Right cardiac atrium (tissue), 5 donors: ENCODE results near the gene WDR1. TPM values are rescaled to one million over a fixed set of nuclear protein-coding genes. Genes with fewer than 3 reads are reported as not detected.

Experiments used
- ATAC-seq, 2 donors: fragments of 200-7000 bp; cut with Tn5 transposase; one replicate each; pipeline versions ENCODE4 v1.8.0 to v1.9.1; 2020; ENCODE audit warnings: moderate library complexity in 2 of 2, mild to moderate bottlenecking in 1 of 2
- DNase-seq, 3 donors: peaks; one replicate each; pipeline ENCODE4 v3.0.0-alpha.2; 2020
- H3K27ac ChIP-seq: one replicate; pipeline ENCODE4 v1.5.1; 2013; ENCODE audit warnings: mild to moderate bottlenecking, low read length, control low read depth, moderate library complexity
- H3K27me3 ChIP-seq: one replicate; pipeline ENCODE4 v1.6.1; 2013; ENCODE audit not compliant: control insufficient read depth, insufficient read depth
- H3K4me1 ChIP-seq: one replicate; pipeline ENCODE4 v1.6.1; 2013; ENCODE audit warnings: low read length; ENCODE audit not compliant: control insufficient read depth, insufficient read depth
- H3K4me3 ChIP-seq: one replicate; pipeline ENCODE4 v1.5.1; 2013; ENCODE audit warnings: low read length, control low read depth
- H3K9me3 ChIP-seq: one replicate; pipeline ENCODE4 v1.6.1; 2013; ENCODE audit warnings: low read length; ENCODE audit not compliant: control insufficient read depth
- WGBS: extraction: QIAGEN DNeasy Blood & Tissue Kit; methylation state at CpG from one replicate; pipeline ENCODE4 v1.1.7; 2013; 5-methylcytosine and 5-hydroxymethylcytosine counted together
- intact Hi-C, 4 donors: fragments of 100-400 bp; cut with DNase I; formaldehyde crosslinking; loops; one replicate each; pipeline versions ENCODE4 v1.11.0 to v1.14.0; 2022 to 2023
- polyA plus RNA-seq: library from polyadenylated mRNA; stranded (reverse); fragments of 200-250 nt; gene quantifications from one replicate; pipeline ENCODE4 v1.2.3, GENCODE V29; 2013
- total RNA-seq, 4 donors: library from RNA; stranded (reverse); fragmentation: NEBNext Ultra II Directional; extraction: Animal tissue kit (Norgen Biotek cat#: 25700); gene quantifications; one replicate each; pipeline ENCODE4 v1.2.1, GENCODE V29; 2021
- donor health status: healthy with polysubstance abuse.
- donor health status: DM: no; HTN: yes; CAD: no.
- donor health status: DM: no; HTN: no; CAD: no.
- donor health status: DM: no; HTN: yes; CAD: no; lungs with severe emphysema.
- donor health status: DM: yes; HTN: yes; CAD: no.

Gene WDR1
- total and polyA plus RNA-seq, 5 donors: 116 to 280 (median 209) TPM

DNA sequence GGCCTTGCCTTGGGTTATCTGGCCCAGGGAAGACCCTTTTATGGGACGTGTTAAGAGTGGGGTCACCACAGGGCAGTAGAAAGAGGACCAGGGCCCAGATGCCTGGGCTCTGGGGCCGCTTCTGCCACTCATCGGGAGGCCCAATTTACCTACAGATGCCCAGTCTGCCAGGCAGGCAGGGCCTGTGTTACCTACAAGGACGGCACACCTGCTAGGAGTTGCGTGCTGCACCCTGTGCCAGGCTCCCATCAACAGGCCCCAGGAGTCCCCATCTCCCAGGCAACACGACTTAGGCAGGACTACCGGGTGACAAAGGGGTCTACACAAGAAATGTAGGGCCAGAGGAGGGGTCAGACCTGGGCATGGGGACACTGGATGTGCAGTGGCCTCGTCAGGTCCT lies 34.6 kb downstream of the WDR1 start:
- Histone ChIP-seq H3K27ac (no peak overlapping the region), H3K4me1 (peaks cover 5% of the 10 kb centered on the region), H3K9me3 (no peaks in the 10 kb centered on the region), H3K27me3 (no peaks in the 10 kb centered on the region), H3K4me3 (no peak overlapping the region)
- DNase-seq: peak in 2 of 3 donors; percentile 1 to 20
- 87% methylated on average over 8 of the region's 8 CpGs for whole genome bisulfite sequencing
- ATAC-seq: no peak
- intact Hi-C loops: no loop called here

DNA sequence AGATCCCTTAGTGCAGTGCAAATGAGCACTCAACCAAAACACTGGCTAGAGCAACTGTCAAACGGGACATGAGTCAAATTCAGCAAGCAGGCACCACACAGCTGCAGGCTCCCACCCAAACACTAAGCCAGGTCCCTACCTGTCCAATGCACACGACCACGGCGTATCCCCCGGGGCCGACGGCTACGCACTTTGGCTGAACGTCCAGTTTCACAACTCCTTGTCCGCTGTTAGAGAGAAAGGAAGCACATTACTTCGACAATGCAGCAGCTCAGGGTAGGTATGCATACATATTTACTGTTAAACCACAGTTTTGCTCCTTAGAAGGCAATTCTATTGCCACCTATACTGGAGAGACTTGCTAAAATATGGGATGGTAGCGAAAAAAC lies 35.4 kb downstream of the WDR1 start:
- peak in 1 of 3 donors; percentile 6 for DNase-seq
- intact Hi-C loops: no loop called here
- Histone ChIP-seq H3K9me3 (no peaks in the 10 kb centered on the region), H3K27me3 (no peaks in the 10 kb centered on the region), H3K27ac (no peak overlapping the region), H3K4me3 (no peak overlapping the region), H3K4me1 (peaks cover 5% of the 10 kb centered on the region)
- 86% methylated on average over 12 of the region's 12 CpGs for WGBS
- no peak for ATAC-seq

DNA sequence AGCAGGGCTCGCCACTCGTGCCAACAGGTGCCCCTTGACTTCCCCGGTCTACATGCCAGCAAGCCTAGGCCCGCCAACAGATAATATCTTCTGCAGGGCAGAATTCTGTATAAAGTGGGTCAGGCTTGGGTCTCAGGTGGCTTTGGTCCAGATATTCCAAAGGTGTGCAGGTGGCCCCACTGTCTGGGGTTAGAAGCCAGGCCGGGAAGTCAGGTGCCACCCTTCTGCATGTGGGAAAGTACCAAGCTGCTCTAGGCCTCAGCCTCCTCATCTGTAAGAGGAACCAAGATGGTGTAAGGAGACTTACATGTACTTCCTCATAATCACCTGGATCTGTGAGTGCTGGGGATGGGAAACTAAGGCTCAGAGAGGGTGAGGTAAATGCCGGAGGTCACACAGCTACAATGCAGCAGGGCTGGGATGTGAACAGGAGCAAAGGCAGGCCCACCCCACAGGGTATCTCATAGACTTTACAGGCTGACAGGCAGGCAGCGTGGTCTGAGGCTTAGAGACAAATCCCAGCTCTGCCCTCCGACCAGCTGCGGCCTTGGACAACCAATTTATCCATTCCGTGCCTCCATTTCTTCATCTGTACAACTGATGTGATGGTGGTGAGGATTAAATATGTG lies 35.9 kb downstream of the WDR1 start:
- Histone ChIP-seq H3K4me3 (no peak overlapping the region), H3K4me1 (peaks cover 5% of the 10 kb centered on the region), H3K27me3 (no peaks in the 10 kb centered on the region), H3K27ac (no peak overlapping the region), H3K9me3 (no peaks in the 10 kb centered on the region)
- ATAC-seq (no peak), DNase-seq (peak in 2 of 3 donors; percentile 6 to 28)
- intact Hi-C loops: no loop called here
- 76% methylated on average over 10 of the region's 10 CpGs for WGBS

DNA sequence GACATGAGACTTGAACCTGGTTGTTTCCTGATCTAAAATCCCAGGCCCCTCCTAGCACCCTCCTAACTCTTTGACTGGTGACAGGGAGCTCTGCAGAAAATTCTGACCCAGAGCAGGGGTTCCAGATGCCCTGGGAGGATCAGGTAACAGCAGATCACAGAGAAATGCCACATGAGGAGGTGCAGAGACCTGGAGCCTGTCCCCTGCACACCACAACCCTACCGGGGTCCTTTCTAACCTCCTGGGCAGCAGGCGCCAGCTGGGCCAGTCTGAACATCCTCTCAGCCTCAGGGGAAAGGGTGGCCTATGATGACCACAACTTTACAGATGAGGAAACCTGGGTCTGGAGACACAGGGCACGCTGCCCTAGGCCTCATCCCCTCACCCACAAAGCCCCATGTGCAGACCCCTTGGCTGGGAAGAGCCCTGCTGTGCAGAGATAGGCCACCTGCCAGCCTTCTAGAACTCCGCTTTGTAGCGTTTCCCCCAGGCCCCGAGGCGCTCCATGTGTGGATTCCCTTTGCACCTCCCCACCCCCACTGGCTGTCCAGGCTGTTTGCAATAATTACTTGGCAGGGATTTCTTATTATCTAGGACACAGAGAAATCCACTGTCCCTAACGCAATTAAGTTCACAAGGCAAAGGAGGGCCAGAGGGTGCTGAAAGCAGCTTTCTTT lies 36.5 kb downstream of the WDR1 start:
- ATAC-seq (peak in 1 of 2 donors; percentile 13), DNase-seq (peak in 2 of 3 donors; percentile 39 to 80)
- 56% methylated on average over 8 of the region's 8 CpGs for WGBS
- H3K4me1 ChIP-seq: peaks cover 3% of the 10 kb centered on the region
- intact Hi-C loops: no loop called here
- no peaks in the 10 kb centered on the region for H3K27me3 ChIP-seq
- H3K4me3 ChIP-seq: no peak overlapping the region
- H3K27ac ChIP-seq: no peak overlapping the region
- H3K9me3 ChIP-seq: no peaks in the 10 kb centered on the region

DNA sequence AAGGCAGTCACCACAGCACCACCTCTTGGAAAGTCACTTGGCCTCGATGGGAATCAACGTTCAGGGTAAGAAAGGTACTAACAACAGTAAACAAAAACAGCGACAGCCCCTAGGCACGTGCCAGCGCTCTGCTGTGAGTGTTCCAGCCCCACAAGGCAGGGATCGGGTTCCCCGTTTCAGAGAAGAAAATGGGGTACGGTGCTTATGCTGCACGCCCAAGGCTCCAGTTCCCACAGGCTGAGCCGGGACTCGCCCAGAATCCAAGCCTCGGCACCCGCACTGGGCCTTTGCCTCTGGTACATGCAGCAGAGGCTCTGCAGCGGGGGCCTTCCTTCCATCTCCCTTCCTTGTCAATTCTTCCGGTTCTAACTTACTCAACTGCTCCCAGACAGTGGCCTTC lies 37.3 kb downstream of the WDR1 start:
- H3K27me3 ChIP-seq: no peaks in the 10 kb centered on the region
- DNase-seq (peak in 2 of 3 donors; percentile 12 to 51), ATAC-seq (no peak)
- intact Hi-C loops: no loop called here
- H3K4me3 ChIP-seq: no peak overlapping the region
- H3K4me1 ChIP-seq: peaks cover 3% of the 10 kb centered on the region
- H3K27ac ChIP-seq: no peak overlapping the region
- no peaks in the 10 kb centered on the region for H3K9me3 ChIP-seq
- 79% methylated on average over 15 of the region's 15 CpGs for WGBS

DNA sequence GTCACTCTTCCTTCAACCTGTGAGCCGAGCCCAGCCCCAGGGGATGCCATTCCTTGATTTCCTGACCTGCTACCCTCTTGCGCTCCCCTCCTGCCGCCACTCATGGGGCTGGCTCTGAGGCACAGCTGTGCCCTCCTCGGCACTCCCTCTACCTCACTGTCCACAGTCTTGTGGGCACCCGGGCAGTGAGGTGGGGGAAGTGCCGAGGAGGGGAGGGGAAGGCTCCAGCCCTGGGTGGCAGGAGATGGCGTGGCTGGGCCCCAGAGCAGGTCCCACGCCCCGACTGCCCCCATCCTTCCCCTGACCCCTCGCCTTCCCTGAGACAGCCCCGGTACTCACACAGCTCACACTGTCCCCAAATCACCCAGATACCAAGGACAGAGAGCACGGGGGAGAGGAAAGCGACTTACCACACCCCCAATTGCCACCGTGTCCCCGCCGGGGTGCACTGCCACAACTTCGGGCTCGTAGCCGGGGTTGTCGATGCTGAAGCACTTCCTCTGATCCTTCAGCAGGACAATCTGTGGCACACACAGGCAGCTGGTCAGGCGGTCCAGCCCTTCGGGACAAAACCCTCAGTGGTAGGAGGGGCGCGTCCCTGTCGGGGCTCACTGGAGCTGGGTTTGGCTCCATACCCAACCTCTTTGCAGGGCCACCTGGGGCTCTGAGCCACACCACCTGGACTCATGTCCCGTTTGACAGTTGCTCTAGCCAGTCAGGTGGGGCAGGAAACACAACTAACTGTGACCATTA lies 37.9 kb downstream of the WDR1 start:
- DNase-seq: peak; percentile 7 to 49 (median 41)
- H3K27ac ChIP-seq: no peak overlapping the region
- intact Hi-C loops: no loop called here
- no peak for ATAC-seq
- WGBS: 86% methylated on average over 26 of the region's 26 CpGs
- no peaks in the 10 kb centered on the region for H3K27me3 ChIP-seq
- H3K4me1 ChIP-seq: peaks cover 3% of the 10 kb centered on the region
- no peak overlapping the region for H3K4me3 ChIP-seq
- no peaks in the 10 kb centered on the region for H3K9me3 ChIP-seq

DNA sequence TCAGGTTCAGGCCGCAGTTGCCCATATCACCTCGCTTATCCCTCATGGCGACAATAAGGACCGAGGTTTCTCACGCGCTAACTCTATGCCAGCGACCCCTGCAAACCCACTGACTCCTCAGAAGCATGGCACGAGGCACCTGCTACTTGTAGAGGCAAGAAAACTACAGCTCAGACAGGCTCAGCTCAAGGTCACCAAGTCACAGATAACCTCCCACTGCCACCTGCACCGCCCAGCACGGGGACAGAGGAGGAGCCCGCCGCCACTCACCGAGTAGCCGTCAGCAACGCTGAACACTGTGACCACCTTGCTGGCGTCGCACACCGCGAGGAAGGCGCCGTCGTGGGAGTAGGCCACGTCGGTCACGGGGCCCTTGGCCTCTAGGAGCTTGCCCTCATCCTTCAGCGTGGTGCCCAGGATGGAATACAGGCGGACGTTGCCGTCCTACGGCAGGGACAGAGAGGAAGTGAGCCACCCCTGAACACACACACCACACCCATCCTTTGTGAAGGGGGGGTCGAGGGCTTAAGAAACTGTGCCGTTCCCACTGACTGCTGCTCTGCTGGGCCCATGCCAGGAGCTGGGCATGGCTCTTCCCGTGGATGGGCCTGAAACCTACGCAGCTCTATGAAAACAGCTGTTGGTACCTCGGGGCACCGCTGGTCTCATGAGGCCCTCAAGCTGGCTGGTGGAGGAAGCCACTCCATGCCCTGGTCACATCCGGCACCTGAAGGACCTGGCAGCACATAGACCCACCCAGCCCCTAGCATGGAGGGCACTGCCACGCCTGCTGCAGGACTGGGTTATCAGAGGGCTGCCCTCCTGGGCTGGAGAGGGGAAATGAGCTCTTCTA lies 38.9 kb downstream of the WDR1 start:
- DNase-seq (peak; percentile 58 to 79 (median 77)), ATAC-seq (peak; percentile 38 to 74)
- no peak overlapping the region for H3K4me3 ChIP-seq
- intact Hi-C loops: no loop called here
- peaks cover 3% of the 10 kb centered on the region for H3K4me1 ChIP-seq
- H3K27me3 ChIP-seq: no peaks in the 10 kb centered on the region
- H3K9me3 ChIP-seq: no peaks in the 10 kb centered on the region
- 66% methylated on average over 38 of the region's 38 CpGs for WGBS
- no peak overlapping the region for H3K27ac ChIP-seq

DNA sequence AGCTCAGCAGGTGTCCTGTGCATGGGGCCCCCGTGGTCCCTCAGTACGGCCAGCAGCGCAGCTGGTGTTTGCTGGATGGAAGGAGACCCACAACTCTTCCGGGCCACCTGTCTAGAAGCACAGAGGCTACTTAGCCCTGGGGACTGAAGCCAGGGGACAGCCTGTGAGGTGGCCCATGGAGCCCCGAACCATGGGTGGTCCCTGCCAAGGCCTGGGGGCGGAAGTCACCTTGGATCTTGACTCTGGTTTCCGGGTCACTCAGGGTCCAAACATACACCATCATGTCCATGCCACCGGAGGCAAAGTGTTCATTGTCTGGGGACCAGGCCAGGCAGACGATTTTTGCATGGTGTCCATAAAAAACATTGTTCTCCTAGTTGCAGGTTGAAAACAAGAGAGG lies 39.5 kb downstream of the WDR1 start:
- DNase-seq (peak in 1 of 3 donors; percentile 56), ATAC-seq (no peak)
- peaks cover 3% of the 10 kb centered on the region for H3K4me1 ChIP-seq
- no peaks in the 10 kb centered on the region for H3K27me3 ChIP-seq
- H3K27ac ChIP-seq: no peak overlapping the region
- intact Hi-C loops: no loop called here
- no peak overlapping the region for H3K4me3 ChIP-seq
- no peaks in the 10 kb centered on the region for H3K9me3 ChIP-seq
- 81% methylated on average over 9 of the region's 9 CpGs for WGBS

DNA sequence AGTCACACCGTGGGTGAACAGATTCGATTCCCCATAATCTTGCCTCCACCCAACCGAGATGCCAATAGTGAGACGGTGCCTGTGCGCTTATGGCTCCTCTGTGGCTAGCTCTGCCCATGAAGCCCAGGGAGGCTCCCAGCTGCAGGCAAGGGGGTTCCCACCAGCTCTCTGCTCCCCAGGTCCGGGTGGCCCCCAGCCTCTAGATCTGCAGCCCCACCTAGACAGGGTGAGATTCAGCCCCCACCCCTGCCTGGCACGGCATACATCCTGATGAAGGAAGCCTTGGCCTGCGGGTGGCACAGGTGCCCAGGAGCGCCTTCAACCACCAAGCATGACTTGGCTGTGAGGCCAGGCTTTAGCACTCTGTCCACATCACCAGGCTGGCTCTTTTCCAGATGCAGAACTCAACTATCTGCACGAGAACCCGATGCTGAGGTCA lies 40.6 kb downstream of the WDR1 start:
- Histone ChIP-seq H3K4me1 (peaks cover 3% of the 10 kb centered on the region), H3K9me3 (no peaks in the 10 kb centered on the region), H3K27ac (no peak overlapping the region), H3K27me3 (no peaks in the 10 kb centered on the region), H3K4me3 (no peak overlapping the region)
- ATAC-seq (no peak), DNase-seq (peak in 1 of 3 donors; percentile 41)
- WGBS: 68% methylated on average over 11 of the region's 11 CpGs
- intact Hi-C loops: no loop called here

DNA sequence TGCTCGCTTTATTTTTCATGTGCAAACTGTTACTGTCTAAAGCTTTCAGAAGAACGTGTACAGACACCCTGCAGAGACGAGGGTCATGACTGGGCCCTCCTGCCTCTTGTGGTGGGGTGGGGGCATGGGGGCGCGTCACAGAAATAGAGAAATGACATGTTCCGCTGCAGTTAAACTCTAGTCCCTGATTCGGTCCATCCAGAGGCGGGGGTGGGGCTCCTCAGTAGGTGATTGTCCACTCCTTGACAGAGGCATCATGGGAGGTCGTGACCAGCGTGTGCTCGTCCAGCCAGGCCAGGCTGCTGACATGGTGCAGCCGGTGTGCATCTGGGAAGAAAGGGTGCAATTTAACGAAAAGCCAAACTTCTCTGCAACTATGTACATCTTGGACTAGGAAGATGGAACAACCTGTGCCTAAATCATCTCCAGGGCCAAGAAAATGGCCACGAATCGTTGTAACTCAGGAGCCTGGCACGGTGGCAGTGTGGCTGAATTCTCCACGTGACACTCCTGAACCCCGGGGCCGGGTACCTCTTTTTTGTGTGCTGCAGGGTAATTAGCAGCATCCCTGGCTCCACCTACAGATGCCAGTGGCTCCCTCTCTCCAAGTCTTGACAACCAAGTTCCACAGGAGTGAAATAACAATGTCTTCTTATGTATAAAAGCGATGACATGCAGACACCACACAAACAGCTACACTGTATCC lies 41.3 kb downstream of the WDR1 start:
- Histone ChIP-seq H3K27me3 (no peaks in the 10 kb centered on the region), H3K4me3 (no peak overlapping the region), H3K27ac (no peak overlapping the region), H3K9me3 (no peaks in the 10 kb centered on the region), H3K4me1 (peaks cover 3% of the 10 kb centered on the region)
- DNase-seq: peak in 2 of 3 donors; percentile 44 to 60
- WGBS: 78% methylated on average over 20 of the region's 20 CpGs
- ATAC-seq: no peak
- intact Hi-C loops: no loop called here
